C4-2B (cell line): ENCODE results near the gene SAMD4B.

Source experiments
- CTCF ChIP-seq: fragments of 450-650 bp; conservative IDR thresholded peaks from 2 replicates; pipeline ENCODE4 v1.5.1; 2017; ENCODE audit warnings: mild to moderate bottlenecking
- ZFX ChIP-seq: fragments of 450-650 bp; IDR thresholded peaks from 2 replicates; pipeline ENCODE4 v1.6.1; 2017

- TF ChIP-seq CTCF = no peak
- TF ChIP-seq ZFX = no peak
Observed at GRCh38 chr19:39369200-39369599, 27.0 kb downstream of the SAMD4B start.
